Activated naive CD8-positive, alpha-beta T cell (primary cell): ENCODE measurements around the gene GPR25.
"Not testable (repeated sequence)": the region's sequence is repeated elsewhere in the genome, so short reads cannot be mapped to it uniquely, and the experiment has no call there.

ENCODE experiments used
- H3K27ac Mint-ChIP-seq: one replicate; pipeline ENCODE4 v1.8.0; 2021; ENCODE audit warnings: mixed read lengths
- H3K27me3 Mint-ChIP-seq: one replicate; pipeline ENCODE4 v1.8.0; 2021; ENCODE audit warnings: mixed read lengths
- H3K36me3 Mint-ChIP-seq: one replicate; pipeline ENCODE4 v1.8.0; 2021; ENCODE audit warnings: mixed read lengths
- H3K4me1 Mint-ChIP-seq: one replicate; pipeline ENCODE4 v1.8.0; 2021; ENCODE audit warnings: low read depth, mixed read lengths
- H3K4me3 Mint-ChIP-seq: one replicate; pipeline ENCODE4 v1.8.0; 2021; ENCODE audit warnings: mild to moderate bottlenecking, mixed read lengths
- H3K9me3 Mint-ChIP-seq: one replicate; pipeline ENCODE4 v1.8.0; 2021; ENCODE audit warnings: low read depth, mixed read lengths

GPR25 gene

DNA sequence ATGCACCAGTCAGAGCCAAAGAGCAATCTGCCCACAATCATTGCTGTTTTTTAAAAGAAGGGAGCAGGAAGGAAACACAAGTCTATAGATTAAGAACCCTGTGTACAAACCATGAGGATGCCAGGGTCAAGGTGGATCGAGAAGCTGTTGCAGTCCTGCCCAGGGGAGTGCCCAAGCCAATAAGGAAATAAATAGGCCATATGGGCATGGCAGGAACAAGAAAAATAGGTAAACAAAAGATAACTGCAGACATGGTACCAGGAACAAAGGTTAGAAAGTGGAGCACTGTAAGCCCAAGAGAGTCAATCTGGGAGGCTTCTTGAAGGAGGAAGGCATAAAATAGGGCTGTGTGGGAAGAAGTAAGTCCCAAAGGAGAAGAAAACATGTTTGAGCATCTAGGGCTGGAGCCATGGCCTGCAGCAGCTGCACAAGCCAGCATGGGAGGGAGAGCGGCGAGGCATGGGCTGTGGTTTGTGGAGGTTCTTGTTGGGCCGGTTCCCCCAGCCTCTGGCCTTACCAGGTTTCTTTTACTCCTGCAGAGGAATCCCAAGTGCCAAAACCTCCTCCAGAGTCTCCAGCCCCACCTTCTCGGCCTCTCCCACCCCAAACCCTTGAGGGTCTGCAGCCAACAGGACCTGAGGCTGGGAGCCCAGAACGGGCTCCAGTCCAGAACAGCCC, 35.5 kb downstream of the GPR25 start:
- peaks cover 16% of the 10 kb centered on the region for H3K4me1 Mint-ChIP-seq
- H3K9me3 Mint-ChIP-seq, result no peaks in the 10 kb centered on the region
- H3K27ac Mint-ChIP-seq, result no peak overlapping the region
- H3K4me3 Mint-ChIP-seq, result no peak overlapping the region
- H3K36me3 Mint-ChIP-seq, result no peaks in the 10 kb centered on the region
- no peaks in the 10 kb centered on the region for H3K27me3 Mint-ChIP-seq

DNA sequence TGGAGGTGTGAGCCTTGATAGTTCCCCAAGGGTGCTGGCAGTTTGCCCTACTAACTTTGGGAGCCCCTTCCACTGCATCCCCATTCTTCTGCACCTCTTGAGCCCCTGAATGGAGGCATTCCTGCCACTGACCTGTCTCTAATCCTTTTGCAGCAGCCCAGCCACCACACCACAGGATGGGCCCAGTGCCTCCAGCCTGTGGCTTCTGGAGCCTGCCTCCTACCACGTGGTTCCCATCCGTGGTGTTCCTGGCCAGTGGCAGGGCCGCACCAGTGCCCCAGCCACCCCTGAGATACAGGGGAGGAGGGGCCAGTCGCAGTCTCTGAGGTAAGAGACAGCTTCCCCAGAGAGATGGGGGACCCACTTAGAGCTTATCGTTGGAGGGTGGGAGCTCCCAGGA, 36.3 kb downstream of the GPR25 start:
- no peaks in the 10 kb centered on the region for H3K36me3 Mint-ChIP-seq
- no peaks in the 10 kb centered on the region for H3K27me3 Mint-ChIP-seq
- H3K4me1 Mint-ChIP-seq, result peaks cover 16% of the 10 kb centered on the region

DNA sequence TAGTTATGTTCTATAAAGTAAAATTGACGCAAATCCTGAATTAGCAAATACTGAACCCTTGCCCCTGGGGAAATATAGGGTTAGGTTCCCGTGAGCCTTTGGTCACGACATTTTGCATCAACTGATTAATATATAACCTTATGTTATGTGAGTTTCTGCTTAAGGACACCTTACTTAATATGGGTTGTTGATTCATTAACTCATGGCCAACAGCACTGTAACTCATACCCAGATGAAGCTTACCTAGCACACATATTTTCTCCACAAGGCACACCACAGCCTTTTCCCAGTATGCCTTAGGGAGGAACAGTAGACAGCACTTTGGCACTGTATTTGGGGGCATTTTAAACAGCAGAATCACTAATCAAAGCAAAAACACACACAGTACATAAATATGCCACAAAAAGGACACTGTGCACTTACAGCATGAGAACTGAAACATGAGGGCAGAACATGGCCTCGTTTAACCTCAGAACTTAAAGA, 37.0 kb downstream of the GPR25 start:
- Mint-ChIP-seq H3K36me3 (no peaks in the 10 kb centered on the region), H3K4me3 (no peak overlapping the region), H3K27ac (no peak overlapping the region), H3K9me3 (no peaks in the 10 kb centered on the region), H3K4me1 (peaks cover 16% of the 10 kb centered on the region), H3K27me3 (no peaks in the 10 kb centered on the region)

More for the DNA sequence above, 36.3 kb downstream of the GPR25 start:
- no peak overlapping the region for H3K27ac Mint-ChIP-seq
- no peak overlapping the region for H3K4me3 Mint-ChIP-seq
- H3K9me3 Mint-ChIP-seq, result no peaks in the 10 kb centered on the region

DNA sequence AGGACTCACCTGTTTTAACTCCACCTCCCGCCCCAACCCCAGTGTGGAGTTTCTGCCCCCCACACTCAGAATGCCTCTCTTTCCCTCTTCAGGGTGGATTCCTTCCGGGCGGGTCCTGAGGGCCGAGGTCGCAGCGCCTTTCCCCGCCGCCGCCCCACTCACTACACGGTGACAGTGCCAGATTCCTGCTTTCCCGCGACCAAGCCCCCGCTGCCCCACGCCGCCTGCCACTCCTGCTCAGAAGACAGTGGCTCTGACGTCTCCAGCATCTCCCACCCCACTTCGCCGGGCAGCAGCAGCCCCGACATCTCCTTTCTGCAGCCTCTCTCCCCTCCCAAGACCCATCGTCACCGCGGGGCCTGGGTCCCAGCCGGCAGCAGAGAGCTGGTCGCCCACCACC, 38.6 kb downstream of the GPR25 start:
- H3K36me3 Mint-ChIP-seq, result no peaks in the 10 kb centered on the region
- no peak overlapping the region for H3K27ac Mint-ChIP-seq
- H3K4me1 Mint-ChIP-seq, result peaks cover 6% of the 10 kb centered on the region
- H3K4me3 Mint-ChIP-seq, result no peak overlapping the region
- no peaks in the 10 kb centered on the region for H3K27me3 Mint-ChIP-seq
- H3K9me3 Mint-ChIP-seq, result no peaks in the 10 kb centered on the region

DNA sequence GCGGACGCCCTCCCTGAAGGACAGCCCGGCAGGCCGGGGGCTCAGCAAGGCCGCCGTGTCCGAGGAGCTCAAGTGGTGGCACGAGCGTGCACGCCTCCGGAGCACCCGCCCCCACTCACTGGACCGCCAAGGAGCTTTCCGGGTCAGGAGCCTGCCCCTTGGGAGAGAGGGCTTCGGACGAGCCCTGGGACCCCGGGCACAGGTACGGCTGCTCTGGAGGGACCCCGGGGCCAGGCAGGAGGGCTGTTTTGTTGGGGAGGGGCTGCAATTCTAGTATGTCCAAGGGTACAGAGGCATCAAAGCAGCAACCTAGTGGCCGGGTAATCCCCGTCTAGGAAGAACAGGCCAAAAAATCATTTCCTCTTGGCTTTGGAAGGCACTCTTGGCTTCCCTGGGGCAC, 39.2 kb downstream of the GPR25 start:
- not testable (repeated sequence) for H3K36me3 Mint-ChIP-seq, H3K9me3 Mint-ChIP-seq, H3K27me3 Mint-ChIP-seq, H3K4me1 Mint-ChIP-seq, H3K27ac Mint-ChIP-seq, H3K4me3 Mint-ChIP-seq

DNA sequence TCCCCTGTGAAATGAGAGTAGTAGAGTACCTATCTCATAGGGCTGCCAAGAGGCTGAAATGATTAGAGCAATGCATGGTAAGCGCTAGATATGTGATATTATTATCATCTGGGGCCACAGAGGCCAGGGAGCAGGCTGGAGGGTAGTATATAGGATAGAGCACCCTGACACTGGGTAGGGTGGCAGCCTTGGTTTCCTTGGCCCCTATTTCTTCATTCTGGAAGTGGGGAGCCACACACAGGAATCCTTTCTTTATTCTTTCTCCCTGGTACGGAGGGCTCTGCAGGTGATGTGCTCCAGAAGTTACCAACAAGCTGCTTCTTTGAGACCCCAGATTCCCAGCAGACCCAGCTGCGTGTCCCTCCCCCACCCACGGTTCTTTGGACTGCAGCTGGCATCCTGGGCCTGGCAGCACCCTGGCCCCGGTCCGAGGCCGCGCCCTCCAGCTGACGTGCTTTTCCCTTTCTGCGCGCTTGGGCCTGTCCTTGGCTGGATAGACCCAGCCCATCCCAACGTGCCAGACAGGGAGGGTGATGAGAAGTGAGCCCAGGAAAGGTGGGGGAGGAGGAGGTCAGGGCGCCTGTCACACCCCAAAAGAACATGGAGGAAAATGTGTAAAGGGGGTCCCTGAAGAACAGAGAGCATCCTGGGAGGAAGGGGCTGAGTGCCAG, 40.1 kb downstream of the GPR25 start:
- Mint-ChIP-seq H3K36me3 (no peaks in the 10 kb centered on the region), H3K27ac (no peak overlapping the region), H3K27me3 (no peaks in the 10 kb centered on the region), H3K4me1 (no peaks in the 10 kb centered on the region), H3K9me3 (no peaks in the 10 kb centered on the region), H3K4me3 (no peak overlapping the region)

DNA sequence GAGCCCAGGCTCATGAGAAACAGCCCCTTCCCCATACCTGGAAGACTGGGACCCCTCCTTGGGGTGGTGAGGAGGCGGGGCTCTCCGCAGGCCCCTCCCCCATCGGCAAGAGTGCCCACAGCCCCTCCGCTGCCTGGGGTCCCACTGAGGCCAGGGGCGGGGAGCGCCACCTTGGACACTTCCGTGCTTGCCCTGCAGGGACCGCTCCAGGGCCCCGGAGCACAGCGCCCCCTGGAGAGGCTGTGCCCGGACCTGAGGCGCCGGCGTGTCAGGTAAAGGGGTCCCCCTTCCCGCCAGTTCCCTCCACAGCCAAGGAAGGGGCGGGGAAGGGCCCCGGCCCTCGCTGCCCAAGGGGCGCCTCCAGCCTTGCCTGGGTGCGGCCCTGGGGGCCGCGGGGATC, 43.4 kb downstream of the GPR25 start:
- no peak overlapping the region for H3K4me3 Mint-ChIP-seq
- H3K4me1 Mint-ChIP-seq, result no peaks in the 10 kb centered on the region
- no peaks in the 10 kb centered on the region for H3K9me3 Mint-ChIP-seq
- H3K27ac Mint-ChIP-seq, result no peak overlapping the region
- no peaks in the 10 kb centered on the region for H3K36me3 Mint-ChIP-seq
- H3K27me3 Mint-ChIP-seq, result no peaks in the 10 kb centered on the region

DNA sequence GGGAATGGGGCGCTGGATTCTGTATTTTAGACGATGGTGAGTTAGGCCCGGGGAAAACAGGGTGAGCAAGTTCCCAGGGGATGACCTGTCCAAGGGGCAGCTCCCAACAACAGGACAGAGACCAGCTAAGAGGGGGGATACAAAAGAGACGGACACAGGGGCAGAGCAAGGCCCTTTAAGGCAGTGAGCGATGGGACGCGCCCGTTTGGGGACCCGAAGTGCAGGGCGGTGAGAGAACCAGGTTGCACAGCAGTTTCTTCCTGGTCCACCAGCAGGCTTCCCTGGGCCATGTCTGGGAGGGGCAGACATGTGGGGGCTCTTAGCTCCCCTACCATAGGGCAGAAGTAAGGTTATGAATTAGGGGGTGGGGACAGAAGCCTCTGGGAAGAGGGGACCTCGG, 43.9 kb downstream of the GPR25 start:
- Mint-ChIP-seq H3K27ac (no peak overlapping the region), H3K4me3 (no peak overlapping the region), H3K9me3 (no peaks in the 10 kb centered on the region), H3K36me3 (no peaks in the 10 kb centered on the region), H3K4me1 (no peaks in the 10 kb centered on the region), H3K27me3 (no peaks in the 10 kb centered on the region)

DNA sequence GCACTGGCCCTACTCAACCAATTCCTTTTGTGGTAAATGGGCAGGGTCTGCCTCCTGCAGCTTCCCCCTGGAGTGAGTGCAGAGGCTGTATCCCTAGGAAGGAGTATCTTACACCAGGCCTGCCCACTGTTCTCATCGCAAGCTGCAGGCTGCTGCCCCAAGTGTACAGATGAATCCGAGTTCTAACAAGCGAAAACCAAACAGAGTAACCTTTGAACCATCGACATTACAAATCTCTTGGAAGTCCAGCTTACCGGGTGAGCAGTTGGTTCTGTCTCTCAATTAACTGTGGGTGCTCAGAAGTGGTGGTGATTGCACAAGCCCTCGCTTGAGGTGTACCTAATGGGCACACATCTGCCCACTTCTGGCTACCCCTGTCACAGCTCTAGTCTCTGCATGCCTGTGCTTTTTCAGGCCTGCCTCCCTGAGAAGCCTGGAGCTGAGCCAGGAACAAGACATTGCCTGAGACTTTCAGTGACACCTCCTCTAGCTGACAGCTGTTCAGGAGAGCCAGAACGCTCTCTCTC, 44.6 kb downstream of the GPR25 start:
- Mint-ChIP-seq H3K4me1 (no peaks in the 10 kb centered on the region), H3K27ac (no peak overlapping the region), H3K27me3 (no peaks in the 10 kb centered on the region), H3K4me3 (no peak overlapping the region), H3K36me3 (no peaks in the 10 kb centered on the region), H3K9me3 (no peaks in the 10 kb centered on the region)

DNA sequence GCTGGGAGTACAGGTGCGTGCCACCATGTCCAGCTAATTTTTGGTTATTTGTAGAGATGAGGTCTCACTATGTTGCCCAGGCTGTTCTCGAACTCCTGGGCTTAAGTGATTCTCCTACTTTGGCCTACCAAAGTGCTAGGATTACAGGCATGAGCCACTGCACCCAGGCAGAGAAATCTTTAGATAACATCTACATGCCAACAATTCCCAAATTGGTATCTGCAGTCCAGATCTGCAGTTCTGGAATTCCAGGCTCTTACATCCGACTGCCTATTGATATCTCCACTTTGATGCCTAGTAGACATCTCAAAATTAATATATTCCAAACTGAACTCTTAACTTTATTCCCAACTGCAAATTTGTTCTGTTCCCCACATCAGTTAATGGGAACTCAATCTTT, 45.2 kb downstream of the GPR25 start:
- H3K4me1 Mint-ChIP-seq, result no peaks in the 10 kb centered on the region
- H3K36me3 Mint-ChIP-seq, result no peaks in the 10 kb centered on the region
- H3K27me3 Mint-ChIP-seq, result peaks cover 1% of the 10 kb centered on the region

DNA sequence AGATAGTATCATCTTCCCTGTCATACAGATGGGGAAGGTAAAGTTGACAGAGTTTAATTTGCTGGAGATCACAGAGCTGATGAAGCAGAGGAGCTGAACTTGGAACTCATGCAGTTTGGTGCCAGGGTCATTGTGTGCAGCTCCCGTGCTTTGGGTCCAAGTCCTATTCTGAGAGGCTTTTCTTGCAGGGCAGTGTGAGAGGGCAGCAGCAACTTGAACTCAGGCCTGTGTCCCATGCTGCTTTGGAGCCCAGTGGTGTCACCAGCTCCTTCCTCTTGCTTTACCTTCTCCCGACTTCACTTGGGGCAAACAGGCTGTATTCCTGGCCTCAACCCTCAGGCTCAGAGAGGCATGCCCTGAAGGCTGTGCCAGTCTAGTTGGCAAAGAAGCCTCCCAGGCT, 46.6 kb downstream of the GPR25 start:
- no peak overlapping the region for H3K4me3 Mint-ChIP-seq
- H3K36me3 Mint-ChIP-seq, result no peaks in the 10 kb centered on the region
- no peaks in the 10 kb centered on the region for H3K4me1 Mint-ChIP-seq
- H3K27me3 Mint-ChIP-seq, result peaks cover 2% of the 10 kb centered on the region
- H3K27ac Mint-ChIP-seq, result no peak overlapping the region
- H3K9me3 Mint-ChIP-seq, result no peaks in the 10 kb centered on the region

More for the DNA sequence above, 45.2 kb downstream of the GPR25 start:
- Mint-ChIP-seq H3K27ac (no peak overlapping the region), H3K9me3 (no peaks in the 10 kb centered on the region), H3K4me3 (no peak overlapping the region)

DNA sequence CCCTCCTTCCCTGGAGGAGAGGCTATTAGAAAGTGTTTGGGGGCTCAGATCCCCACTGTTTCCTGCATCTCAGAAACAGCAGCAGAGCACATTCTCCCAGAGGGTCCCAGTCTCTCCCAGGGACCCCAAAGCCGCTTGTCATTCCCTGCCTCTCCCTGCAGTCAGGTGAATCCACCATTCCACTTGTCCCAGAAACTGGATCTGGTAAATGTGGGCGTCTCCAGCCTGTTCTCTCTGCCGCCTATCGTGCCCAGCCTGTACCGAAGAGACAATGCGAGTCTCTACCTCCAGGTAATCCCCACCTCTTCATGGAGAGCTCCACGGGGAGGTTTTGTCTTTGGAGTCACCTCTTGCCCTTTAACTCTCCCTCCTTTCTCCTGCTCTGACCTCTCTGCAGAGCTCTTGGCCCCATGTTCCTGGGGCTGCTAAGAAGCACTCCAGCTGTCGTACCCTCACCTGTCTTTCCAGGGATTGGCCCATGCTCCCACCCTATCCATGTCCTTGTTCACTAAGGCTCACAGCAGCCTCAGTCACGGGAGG, 48.9 kb downstream of the GPR25 start:
- peaks cover 4% of the 10 kb centered on the region for H3K4me1 Mint-ChIP-seq

DNA sequence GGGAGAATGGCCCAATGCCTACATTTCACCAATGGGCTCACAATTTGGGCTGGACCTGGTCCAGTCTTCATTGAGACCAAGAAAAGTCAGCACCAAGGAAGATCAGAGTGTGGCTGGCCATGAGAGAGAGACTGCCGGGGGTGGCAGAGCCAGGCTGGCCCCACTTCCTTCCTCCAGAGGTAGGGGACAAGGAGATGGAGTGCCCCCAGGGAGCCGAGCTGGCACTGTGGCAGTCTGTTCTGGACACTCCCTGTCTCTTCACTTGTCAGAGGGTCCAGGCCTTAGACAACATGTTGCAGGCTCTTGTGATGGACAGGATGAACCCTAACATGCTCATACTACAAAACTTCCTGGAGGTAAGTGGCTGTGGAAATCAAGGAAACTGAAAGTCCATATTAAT, 49.6 kb downstream of the GPR25 start:
- Mint-ChIP-seq H3K9me3 (no peaks in the 10 kb centered on the region), H3K27ac (no peak overlapping the region), H3K36me3 (no peaks in the 10 kb centered on the region), H3K27me3 (peaks cover 2% of the 10 kb centered on the region), H3K4me3 (no peak overlapping the region), H3K4me1 (peaks cover 4% of the 10 kb centered on the region)

More for the DNA sequence above, 48.9 kb downstream of the GPR25 start:
- no peak overlapping the region for H3K4me3 Mint-ChIP-seq
- H3K9me3 Mint-ChIP-seq, result no peaks in the 10 kb centered on the region
- peaks cover 2% of the 10 kb centered on the region for H3K27me3 Mint-ChIP-seq
- H3K36me3 Mint-ChIP-seq, result no peaks in the 10 kb centered on the region
- H3K27ac Mint-ChIP-seq, result no peak overlapping the region

DNA sequence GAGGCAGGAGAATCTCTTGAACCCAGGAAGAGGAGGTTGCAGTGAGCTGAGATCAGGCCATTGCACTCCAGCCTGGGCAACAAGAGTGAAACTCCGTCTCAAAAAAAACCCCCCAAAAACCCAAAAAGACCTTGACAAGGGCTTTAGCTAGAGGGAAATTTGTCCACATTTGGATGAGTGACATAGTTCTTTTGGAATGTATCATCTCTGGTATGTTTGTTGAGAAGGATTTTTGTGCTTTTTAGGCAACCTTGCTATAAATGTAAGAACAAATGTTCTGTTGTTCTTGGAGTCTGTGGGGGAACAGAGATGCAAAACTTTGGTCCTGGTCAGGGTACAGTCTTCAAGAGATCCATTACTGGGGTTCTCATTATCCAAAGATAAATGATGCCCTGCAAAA, 50.8 kb downstream of the GPR25 start:
- Mint-ChIP-seq H3K4me3 (no peak overlapping the region), H3K36me3 (no peaks in the 10 kb centered on the region), H3K27me3 (peaks cover 2% of the 10 kb centered on the region), H3K27ac (no peak overlapping the region), H3K9me3 (no peaks in the 10 kb centered on the region), H3K4me1 (peaks cover 4% of the 10 kb centered on the region)
